NB4 (cell line): ENCODE results near the gene DIS3L2.
"Not testable (repeated sequence)": the region's sequence is repeated elsewhere in the genome, so short reads cannot be mapped to it uniquely, and the experiment has no call there.

Source experiments
- DNase-seq: peaks from one replicate; pipeline ENCODE4 v3.0.0; 2010; ENCODE audit warnings: low read depth
- H3K4me3 ChIP-seq: one replicate; pipeline ENCODE4 v1.5.1; 2011; ENCODE audit warnings: mild to moderate bottlenecking, low read depth, low read length, moderate library complexity
- MAX ChIP-seq: IDR thresholded peaks from 2 replicates; pipeline ENCODE4 v1.6.1; 2011; ENCODE audit warnings: low read depth, low read length
- MYC ChIP-seq: IDR thresholded peaks from 2 replicates; pipeline ENCODE4 v1.6.1; 2011; ENCODE audit warnings: low read depth, low read length
- POLR2A ChIP-seq: IDR thresholded peaks from 2 replicates; pipeline ENCODE4 v1.6.1; 2011; ENCODE audit warnings: mild to moderate bottlenecking; ENCODE audit not compliant: insufficient read length; ENCODE audit errors: extremely low read depth
- TF ChIP-seq, protein P1 (sequence below): IDR thresholded peaks from one replicate; pipeline ENCODE4 v1.5.1; 2012; ENCODE audit warnings: low read depth, low read length

Gene DIS3L2

DNA sequence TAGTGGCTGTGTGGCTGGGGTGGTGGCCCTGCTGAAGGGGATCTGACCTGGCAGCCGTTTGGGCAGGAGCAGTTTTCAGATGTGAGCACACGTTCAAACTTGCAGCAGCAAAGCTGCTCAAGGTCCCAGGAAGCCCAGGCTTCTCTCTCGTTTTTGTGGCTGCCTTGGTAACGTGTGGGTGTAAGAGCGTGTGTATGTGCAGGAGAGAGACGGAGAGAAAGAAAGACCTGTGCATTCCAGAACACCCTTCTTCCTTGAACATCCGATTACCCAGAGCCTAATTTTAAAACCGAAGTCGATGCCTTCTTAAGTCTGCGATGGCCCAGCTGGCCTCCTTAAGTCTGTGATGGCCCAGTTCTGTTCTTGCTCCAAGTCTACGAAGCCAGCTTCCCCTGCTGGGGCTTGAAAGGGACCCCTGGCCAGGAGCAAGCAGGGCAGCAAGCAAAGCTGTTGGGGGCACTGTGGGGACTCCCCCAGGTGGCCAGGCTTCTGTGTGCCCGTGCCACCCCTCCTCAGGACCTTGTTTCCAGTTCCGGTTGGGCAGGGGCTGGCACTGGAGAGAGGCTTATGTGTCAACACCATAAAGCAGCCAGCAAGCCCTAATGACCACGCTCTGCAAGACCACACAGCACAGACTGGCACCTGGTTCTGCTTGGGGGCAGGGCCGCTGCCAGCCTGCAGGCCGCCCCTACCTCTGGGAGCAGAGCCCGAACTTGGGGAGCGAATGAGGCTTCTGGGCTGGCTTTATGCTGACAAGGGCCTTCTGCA is 361.2 kb downstream of the DIS3L2 start:
- H3K4me3 ChIP-seq = no peak overlapping the region
- DNase-seq = peak; percentile 3
- TF ChIP-seq MYC (no peak), POLR2A (no peak), MAX (no peak)
- TF ChIP-seq, protein P1, sequence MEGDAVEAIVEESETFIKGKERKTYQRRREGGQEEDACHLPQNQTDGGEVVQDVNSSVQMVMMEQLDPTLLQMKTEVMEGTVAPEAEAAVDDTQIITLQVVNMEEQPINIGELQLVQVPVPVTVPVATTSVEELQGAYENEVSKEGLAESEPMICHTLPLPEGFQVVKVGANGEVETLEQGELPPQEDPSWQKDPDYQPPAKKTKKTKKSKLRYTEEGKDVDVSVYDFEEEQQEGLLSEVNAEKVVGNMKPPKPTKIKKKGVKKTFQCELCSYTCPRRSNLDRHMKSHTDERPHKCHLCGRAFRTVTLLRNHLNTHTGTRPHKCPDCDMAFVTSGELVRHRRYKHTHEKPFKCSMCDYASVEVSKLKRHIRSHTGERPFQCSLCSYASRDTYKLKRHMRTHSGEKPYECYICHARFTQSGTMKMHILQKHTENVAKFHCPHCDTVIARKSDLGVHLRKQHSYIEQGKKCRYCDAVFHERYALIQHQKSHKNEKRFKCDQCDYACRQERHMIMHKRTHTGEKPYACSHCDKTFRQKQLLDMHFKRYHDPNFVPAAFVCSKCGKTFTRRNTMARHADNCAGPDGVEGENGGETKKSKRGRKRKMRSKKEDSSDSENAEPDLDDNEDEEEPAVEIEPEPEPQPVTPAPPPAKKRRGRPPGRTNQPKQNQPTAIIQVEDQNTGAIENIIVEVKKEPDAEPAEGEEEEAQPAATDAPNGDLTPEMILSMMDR = no peak

DNA sequence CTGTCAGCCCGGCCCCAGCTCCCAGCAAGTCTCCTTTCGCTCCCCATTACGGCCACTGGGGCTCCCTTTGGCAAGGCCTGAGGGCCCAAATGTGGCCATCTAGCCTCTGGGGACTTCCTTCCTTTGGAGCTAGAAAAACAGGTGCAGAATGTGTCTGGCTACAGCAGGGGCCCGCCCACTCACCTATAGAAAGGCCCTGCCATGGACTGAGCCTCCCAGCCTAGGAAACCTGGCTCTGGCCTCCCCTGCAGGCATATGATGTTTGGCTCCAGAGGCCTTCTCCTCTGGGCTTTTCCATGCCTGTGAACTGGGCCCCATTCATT is 361.8 kb downstream of the DIS3L2 start:
- TF ChIP-seq MAX (no peak), MYC (no peak), POLR2A (no peak)
- TF ChIP-seq, protein P1 = no peak
- DNase-seq = no peak
- no peak overlapping the region for H3K4me3 ChIP-seq

DNA sequence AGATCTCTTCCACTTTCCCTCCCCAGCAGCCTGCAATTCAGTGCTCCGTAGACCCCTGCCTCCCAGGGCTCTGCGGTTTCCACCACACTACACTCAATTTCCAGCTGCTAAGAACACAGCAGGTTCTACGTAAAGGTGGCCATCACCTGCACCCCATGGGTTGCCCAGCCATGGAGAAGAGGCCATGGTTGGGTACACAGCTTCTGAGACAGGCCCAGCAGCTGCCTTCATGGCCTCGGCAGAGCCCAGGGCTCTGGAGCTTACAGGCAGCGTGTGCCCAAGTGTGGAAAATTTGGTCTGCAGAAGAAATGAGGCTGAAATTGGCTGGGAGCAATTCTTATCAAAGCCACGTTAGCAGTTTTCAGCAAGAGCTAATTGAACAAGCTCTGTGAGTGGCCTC is 362.5 kb downstream of the DIS3L2 start:
- H3K4me3 ChIP-seq = not testable (repeated sequence)

GRCh38 chr2:232324778-232325177 is 363.3 kb downstream of the DIS3L2 start:
- TF ChIP-seq MYC = no peak
- no peak for TF ChIP-seq MAX
- TF ChIP-seq POLR2A = no peak
- TF ChIP-seq, protein P1 = no peak
- no peak for DNase-seq
- no peak overlapping the region for H3K4me3 ChIP-seq

More for the DNA sequence above, 362.5 kb downstream of the DIS3L2 start:
- DNase-seq = not testable (repeated sequence)

DNA sequence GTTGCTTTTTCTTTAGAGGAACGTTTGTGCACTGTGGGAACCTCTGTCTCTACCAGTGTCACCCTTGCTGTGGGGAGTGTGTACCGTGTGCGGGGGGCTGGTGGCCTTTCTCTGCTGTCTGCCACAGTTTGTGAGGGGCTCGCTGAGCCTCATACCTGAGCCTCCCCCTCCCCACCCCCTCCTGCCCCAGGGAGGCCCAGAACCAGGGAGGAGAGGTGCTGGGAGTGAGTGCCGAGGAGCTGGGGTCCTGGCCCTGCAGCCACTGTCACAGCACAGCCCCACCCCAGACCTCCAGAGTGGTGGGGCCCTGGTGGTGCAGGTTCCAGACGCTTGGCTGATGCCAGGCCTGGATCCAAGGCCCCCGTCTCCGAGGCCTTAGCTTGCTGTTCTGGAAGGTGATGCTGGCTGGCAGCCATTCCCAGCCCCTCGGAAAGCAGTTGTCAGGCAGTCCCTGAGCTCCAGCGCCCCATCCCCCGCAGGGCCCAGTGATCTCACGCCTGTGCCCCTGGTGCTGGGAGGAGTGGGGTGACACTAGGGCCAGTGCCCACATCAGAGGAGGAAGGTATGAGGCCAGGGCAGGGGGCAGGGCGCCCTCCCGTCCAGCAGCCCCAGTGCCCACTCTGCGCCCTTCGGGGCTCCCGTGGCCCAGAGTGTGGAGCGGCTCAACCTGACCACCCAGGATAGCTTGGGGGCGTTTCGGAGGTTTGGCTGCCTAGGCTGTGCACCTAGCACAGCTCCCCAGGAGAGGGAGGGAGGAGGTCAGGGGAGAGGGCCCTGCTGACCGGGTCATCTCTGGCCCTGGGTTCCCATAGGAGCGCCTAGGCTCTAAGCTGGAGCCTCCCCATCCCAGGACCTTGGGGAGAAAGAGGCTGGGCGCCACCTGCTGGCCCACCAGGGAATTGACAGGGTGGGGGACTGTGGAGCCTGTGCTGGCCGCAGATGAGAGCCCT is 364.1 kb downstream of the DIS3L2 start:
- TF ChIP-seq, protein P1 = peak; percentile 11
- TF ChIP-seq POLR2A (no peak), MAX (no peak), MYC (no peak)
- peak; percentile 60 for DNase-seq
- no peak overlapping the region for H3K4me3 ChIP-seq

DNA sequence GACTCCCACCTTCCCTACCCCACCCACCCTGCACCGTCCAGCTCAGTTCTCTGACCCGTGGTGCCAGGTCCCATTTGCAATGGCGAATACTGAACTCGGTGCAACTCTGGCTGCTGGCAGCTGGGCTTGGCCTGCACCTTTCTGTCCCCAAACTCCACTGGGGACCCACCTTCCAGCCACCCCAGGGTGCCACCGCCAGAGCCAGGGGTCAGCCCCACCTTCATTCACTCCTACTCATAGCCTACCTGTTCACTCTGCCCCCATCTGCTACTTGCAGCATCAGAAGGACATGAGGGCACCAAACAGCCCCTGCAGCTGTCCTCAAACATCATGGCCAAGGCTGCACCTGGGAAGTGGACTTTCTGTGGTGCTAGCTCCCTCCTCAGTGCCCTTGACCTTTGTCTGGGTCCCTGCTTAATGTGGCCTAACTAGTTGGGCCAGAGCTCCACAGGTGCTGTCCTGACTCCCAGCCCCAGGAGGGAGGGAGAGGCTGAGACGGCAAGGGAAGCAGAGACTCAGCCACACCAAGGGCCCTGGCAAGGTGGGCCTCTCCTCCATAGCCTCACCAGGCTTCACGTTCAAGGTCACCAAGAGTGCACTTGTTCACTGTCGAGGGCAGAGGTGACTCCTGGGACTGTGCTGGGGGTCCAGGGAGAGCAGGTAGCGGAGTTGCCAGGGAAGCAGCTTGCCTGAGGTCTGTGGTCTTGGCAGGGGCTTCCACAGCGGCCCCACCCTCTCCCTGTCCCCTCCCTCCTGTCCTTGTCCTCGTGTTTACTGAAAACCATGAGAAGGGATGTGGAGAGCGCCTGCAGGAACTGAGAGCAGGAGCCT is 365.0 kb downstream of the DIS3L2 start:
- H3K4me3 ChIP-seq, DNase-seq: not testable (repeated sequence)
